Measurements from ENCODE around the gene IZUMO1. TPM values are rescaled to one million over a fixed set of nuclear protein-coding genes. Genes with fewer than 3 reads are reported as not detected.
A peak's percentile ranks its signal among the peaks of the same experiment; 100 is the strongest.

IZUMO1 gene
- total RNA-seq, 4 donors from 2014 or later, result not detected

DNA sequence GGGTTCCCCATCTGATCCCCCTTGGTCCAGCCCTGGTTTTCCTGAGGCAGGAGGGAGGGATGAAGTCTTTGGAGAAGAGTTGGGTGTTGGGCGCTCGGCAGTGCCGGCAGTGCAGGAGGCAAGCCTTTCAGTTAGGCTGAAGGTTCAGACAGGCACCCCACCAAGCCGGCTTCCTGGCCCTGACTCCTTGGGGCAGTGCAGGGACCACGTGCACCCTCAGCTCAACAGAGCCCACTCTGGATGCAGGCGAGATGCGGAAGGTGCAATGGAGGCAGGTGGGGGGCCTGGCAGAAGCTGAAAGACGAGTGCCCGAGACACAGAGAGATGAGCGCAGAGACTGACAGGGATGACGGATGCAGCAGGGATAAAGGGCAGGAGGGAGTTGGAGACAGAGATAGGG lies 38.2 kb downstream of the IZUMO1 start:
- Histone ChIP-seq H3K27me3 (no peaks in the 10 kb centered on the region), H3K4me1 (peaks cover 0 to 9% (median 4%) of the 10 kb centered on the region in 4 donors), H3K27ac (no peak overlapping the region), H3K9me3 (no peaks in the 10 kb centered on the region), H3K4me3 (no peak overlapping the region), H3K36me3 (peaks cover 0 to 5% (median 0%) of the 10 kb centered on the region in 3 donors)
- DNase-seq, result no peak
- no peak for TF ChIP-seq POLR2A (IDR thresholded peaks at IDR 0.05)
- TF ChIP-seq, protein P1, sequence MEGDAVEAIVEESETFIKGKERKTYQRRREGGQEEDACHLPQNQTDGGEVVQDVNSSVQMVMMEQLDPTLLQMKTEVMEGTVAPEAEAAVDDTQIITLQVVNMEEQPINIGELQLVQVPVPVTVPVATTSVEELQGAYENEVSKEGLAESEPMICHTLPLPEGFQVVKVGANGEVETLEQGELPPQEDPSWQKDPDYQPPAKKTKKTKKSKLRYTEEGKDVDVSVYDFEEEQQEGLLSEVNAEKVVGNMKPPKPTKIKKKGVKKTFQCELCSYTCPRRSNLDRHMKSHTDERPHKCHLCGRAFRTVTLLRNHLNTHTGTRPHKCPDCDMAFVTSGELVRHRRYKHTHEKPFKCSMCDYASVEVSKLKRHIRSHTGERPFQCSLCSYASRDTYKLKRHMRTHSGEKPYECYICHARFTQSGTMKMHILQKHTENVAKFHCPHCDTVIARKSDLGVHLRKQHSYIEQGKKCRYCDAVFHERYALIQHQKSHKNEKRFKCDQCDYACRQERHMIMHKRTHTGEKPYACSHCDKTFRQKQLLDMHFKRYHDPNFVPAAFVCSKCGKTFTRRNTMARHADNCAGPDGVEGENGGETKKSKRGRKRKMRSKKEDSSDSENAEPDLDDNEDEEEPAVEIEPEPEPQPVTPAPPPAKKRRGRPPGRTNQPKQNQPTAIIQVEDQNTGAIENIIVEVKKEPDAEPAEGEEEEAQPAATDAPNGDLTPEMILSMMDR (IDR thresholded peaks at IDR 0.05), result no peak

DNA sequence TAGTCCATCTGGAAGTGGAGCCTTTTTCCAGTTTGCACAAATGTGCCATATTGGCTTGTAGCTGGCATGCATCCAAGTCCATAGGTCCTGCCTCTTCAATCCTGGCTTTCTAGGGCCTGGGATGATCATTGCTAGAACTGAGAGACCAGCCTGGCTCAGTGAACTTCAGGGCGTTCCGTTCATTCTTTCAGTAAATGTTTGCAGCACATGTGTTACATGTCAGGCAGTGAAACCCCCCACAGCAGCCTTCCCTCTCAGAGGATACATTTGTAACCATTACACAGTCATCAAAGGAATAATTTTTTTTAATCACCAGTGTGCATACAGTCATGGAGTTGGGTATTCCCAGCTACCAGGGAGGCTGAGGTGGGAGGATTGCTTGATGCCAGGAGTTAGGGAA lies 41.3 kb downstream of the IZUMO1 start:
- H3K27me3 ChIP-seq, result no peaks in the 10 kb centered on the region
- H3K27ac ChIP-seq, result no peak overlapping the region
- H3K4me1 ChIP-seq, result no peaks in the 10 kb centered on the region
- H3K4me3 ChIP-seq, result no peak overlapping the region
- no peak for DNase-seq
- H3K9me3 ChIP-seq, result no peaks in the 10 kb centered on the region
- H3K36me3 ChIP-seq, result peaks cover 0 to 21% (median 0%) of the 10 kb centered on the region in 3 donors
- TF ChIP-seq, protein P1 (IDR thresholded peaks at IDR 0.05), result no peak
- TF ChIP-seq POLR2A (IDR thresholded peaks at IDR 0.05), result no peak

DNA sequence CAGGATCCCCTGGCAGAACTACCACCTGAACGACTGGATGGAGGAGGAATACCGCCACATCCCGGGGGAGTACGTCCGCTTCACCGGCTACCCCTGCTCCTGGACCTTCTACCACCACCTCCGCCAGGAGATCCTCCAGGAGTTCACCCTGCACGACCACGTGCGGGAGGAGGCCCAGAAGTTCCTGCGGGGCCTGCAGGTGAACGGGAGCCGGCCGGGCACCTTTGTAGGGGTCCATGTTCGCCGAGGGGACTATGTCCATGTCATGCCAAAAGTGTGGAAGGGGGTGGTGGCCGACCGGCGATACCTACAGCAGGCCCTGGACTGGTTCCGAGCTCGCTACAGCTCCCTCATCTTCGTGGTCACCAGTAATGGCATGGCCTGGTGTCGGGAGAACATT lies 43.4 kb downstream of the IZUMO1 start:
- Histone ChIP-seq H3K27ac (no peak overlapping the region), H3K36me3 (peaks cover 0 to 28% (median 0%) of the 10 kb centered on the region in 3 donors), H3K4me3 (no peak overlapping the region), H3K27me3 (no peaks in the 10 kb centered on the region), H3K9me3 (no peaks in the 10 kb centered on the region), H3K4me1 (no peaks in the 10 kb centered on the region)
- DNase-seq, result no peak
- no peak for TF ChIP-seq POLR2A (IDR thresholded peaks at IDR 0.05)
- TF ChIP-seq, protein P1 (IDR thresholded peaks at IDR 0.05), result no peak

DNA sequence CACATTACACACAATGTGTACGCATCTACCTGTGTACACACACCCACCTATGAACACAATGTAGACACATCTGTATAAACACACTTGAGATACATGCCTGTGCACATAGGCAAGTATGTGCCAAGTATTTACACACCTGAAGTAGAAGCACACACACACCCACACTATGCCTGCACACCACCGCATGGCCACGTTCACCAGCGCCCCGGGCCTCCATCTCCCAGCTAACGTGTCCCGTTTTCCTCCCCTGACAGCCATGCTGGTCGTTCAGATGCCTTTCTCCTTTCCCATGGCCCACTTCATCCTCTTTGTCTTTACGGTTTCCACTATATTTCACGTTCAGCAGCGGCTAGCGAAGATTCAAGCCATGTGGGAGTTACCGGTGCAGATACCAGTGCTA lies 44.0 kb downstream of the IZUMO1 start:
- H3K27me3 ChIP-seq, result no peaks in the 10 kb centered on the region
- DNase-seq, result no peak
- H3K9me3 ChIP-seq, result no peaks in the 10 kb centered on the region
- no peak overlapping the region for H3K4me3 ChIP-seq
- peaks cover 0 to 28% (median 0%) of the 10 kb centered on the region in 3 donors for H3K36me3 ChIP-seq
- H3K27ac ChIP-seq, result no peak overlapping the region
- H3K4me1 ChIP-seq, result peaks cover 0 to 3% (median 0%) of the 10 kb centered on the region in 4 donors
- TF ChIP-seq POLR2A (IDR thresholded peaks at IDR 0.05), result no peak
- TF ChIP-seq, protein P1 (IDR thresholded peaks at IDR 0.05), result no peak

DNA sequence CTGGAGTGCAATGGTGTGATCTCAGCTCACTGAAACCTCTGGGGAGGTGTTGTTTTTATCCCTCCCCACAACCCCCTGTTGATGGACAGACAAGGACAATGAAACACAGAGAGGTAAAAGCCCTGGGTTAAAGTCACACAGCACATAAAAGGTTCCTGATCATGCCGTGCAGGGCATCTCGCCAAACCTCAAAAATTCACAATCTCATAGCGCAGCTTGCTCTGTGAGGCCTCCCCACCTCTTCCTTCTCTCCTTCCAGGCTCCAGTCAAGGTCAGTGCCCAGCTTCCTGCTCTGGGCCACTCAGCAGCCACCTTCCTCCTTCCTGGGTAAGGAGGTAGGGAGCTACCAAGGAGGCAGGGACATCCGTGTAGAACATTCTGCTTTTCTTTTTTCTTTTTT lies 48.7 kb downstream of the IZUMO1 start:
- peak overlapping the region in 2 of 4 donors; percentile 73 to 94 for H3K27ac ChIP-seq
- peak overlapping the region in 1 of 4 donors; percentile 21 for H3K4me3 ChIP-seq
- H3K27me3 ChIP-seq, result no peaks in the 10 kb centered on the region
- TF ChIP-seq, protein P1 (IDR thresholded peaks at IDR 0.05), result no peak
- TF ChIP-seq POLR2A (IDR thresholded peaks at IDR 0.05), result peak in 1 of 2 donors; percentile 49
- no peaks in the 10 kb centered on the region for H3K9me3 ChIP-seq
- H3K36me3 ChIP-seq, result peaks cover 0 to 20% (median 0%) of the 10 kb centered on the region in 3 donors
- DNase-seq, result no peak
- H3K4me1 ChIP-seq, result peaks cover 0 to 8% (median 4%) of the 10 kb centered on the region in 4 donors

Data from Peyer's patch (tissue), 4 donors.